Gastroesophageal sphincter (tissue), 4 donors: ENCODE data around the gene OR51A7. TPM values are rescaled to one million over a fixed set of nuclear protein-coding genes. Genes with fewer than 3 reads are reported as not detected.
"Not testable (repeated sequence)": the region's sequence is repeated elsewhere in the genome, so short reads cannot be mapped to it uniquely, and the experiment has no call there.

ENCODE experiments used
- ATAC-seq: fragments of 150-250 bp; one replicate; pipeline ENCODE4 v1.9.1; 2016; ENCODE audit warnings: mild to moderate bottlenecking, moderate library complexity
- H3K27ac ChIP-seq, 4 donors: fragments of 200-600 bp; sonication (generic) in 3 of 4; 1 replicate in 3 of 4; 2 replicates in 1 of 4; pipeline ENCODE4 v1.5.1; 2016 to 2019
- H3K27me3 ChIP-seq: fragments of 200-600 bp; sonication (generic); one replicate; pipeline ENCODE4 v1.5.1; 2019
- H3K36me3 ChIP-seq, 2 donors: fragments of 200-600 bp; sonication (generic); one replicate each; pipeline ENCODE4 v1.5.1; 2019; ENCODE audit warnings: control low read depth in 1 of 2
- H3K4me1 ChIP-seq, 3 donors: fragments of 200-600 bp; sonication (generic); 1 replicate in 2 of 3; 2 replicates in 1 of 3; pipeline ENCODE4 v1.5.1; 2016 to 2019; ENCODE audit warnings: control low read depth in 2 of 3
- H3K4me3 ChIP-seq, 2 donors: fragments of 200-600 bp; sonication (generic); one replicate each; pipeline ENCODE4 v1.5.1; 2019; ENCODE audit warnings: mild to moderate bottlenecking in 1 of 2, moderate library complexity in 1 of 2
- H3K9me3 ChIP-seq, 3 donors: fragments of 200-600 bp; sonication (generic); one replicate each; pipeline ENCODE4 v1.5.1; 2017 to 2019; ENCODE audit warnings: control low read depth in 2 of 3
- EP300 ChIP-seq: sonication (generic); formaldehyde crosslinking; IDR thresholded peaks from one replicate; pipeline ENCODE4 v1.6.1; 2017; ENCODE audit warnings: antibody characterized with exemption, mild to moderate bottlenecking
- POLR2A ChIP-seq, 2 donors: fragments of 450-650 bp; IDR thresholded peaks; one replicate each; pipeline ENCODE4 v1.6.1; 2017; ENCODE audit warnings: antibody characterized with exemption in 2 of 2, mild to moderate bottlenecking in 2 of 2, moderate library complexity in 1 of 2
- POLR2AphosphoS5 ChIP-seq: sonication (generic); formaldehyde crosslinking; IDR thresholded peaks from one replicate; pipeline ENCODE4 v1.6.1; 2017; ENCODE audit warnings: antibody characterized with exemption
- WGBS, 2 donors: methylation state at CpG; one replicate each; pipeline ENCODE4 v1.1.5; 2018; ENCODE audit warnings: low coverage in 1 of 2; 5-methylcytosine and 5-hydroxymethylcytosine counted together
- total RNA-seq, 4 donors: library from RNA; depleted of rRNA; stranded (reverse); fragments of >200 nt; gene quantifications; one replicate each; pipeline ENCODE4 v1.1.0, GENCODE V29; 2016
- TF ChIP-seq, protein P1 (sequence below), 4 experiments: fragments of 200-600 bp in 2 of 4; fragments of 450-650 bp in 2 of 4; sonication (generic) in 1 of 4; IDR thresholded peaks; one replicate each; pipeline ENCODE4 v1.5.1; 2017 to 2019; ENCODE audit warnings: antibody characterized with exemption in 4 of 4, mild to moderate bottlenecking in 2 of 4, moderate library complexity in 2 of 4

Gene OR51A7
- total RNA-seq, 4 donors from 2014 or later: not detected

DNA sequence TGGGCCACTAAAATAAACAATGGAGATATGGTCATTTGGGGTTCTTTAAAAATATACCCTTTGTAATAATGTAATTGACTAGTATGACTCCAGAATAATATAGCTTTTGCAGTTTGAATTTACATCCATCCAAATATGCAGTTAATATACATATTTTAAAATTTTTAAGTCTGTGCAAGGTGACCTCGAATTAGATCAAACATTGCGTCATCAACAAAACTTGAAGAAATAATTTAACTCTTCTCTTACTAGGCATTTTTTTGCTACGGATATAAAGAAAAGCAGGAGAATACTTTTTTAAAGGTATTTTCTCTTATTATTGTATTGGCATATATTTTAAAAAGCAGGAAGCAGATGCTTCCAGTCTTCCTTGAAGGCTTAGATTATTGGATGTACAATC lies 33.2 kb downstream of the OR51A7 start:
- Histone ChIP-seq H3K27me3 (no peaks in the 10 kb centered on the region), H3K9me3 (no peaks in the 10 kb centered on the region), H3K4me3 (no peak overlapping the region), H3K27ac (no peak overlapping the region), H3K36me3 (no peaks in the 10 kb centered on the region), H3K4me1 (no peaks in the 10 kb centered on the region)
- TF ChIP-seq EP300: no peak
- TF ChIP-seq, protein P1, sequence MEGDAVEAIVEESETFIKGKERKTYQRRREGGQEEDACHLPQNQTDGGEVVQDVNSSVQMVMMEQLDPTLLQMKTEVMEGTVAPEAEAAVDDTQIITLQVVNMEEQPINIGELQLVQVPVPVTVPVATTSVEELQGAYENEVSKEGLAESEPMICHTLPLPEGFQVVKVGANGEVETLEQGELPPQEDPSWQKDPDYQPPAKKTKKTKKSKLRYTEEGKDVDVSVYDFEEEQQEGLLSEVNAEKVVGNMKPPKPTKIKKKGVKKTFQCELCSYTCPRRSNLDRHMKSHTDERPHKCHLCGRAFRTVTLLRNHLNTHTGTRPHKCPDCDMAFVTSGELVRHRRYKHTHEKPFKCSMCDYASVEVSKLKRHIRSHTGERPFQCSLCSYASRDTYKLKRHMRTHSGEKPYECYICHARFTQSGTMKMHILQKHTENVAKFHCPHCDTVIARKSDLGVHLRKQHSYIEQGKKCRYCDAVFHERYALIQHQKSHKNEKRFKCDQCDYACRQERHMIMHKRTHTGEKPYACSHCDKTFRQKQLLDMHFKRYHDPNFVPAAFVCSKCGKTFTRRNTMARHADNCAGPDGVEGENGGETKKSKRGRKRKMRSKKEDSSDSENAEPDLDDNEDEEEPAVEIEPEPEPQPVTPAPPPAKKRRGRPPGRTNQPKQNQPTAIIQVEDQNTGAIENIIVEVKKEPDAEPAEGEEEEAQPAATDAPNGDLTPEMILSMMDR (IDR thresholded peaks at IDR 0.05): no peak
- no peak for TF ChIP-seq POLR2A (IDR thresholded peaks at IDR 0.05)
- WGBS, 2 donors: 73 to 74% methylated on average over 3 of the region's 3 CpGs
- no peak for ATAC-seq

DNA sequence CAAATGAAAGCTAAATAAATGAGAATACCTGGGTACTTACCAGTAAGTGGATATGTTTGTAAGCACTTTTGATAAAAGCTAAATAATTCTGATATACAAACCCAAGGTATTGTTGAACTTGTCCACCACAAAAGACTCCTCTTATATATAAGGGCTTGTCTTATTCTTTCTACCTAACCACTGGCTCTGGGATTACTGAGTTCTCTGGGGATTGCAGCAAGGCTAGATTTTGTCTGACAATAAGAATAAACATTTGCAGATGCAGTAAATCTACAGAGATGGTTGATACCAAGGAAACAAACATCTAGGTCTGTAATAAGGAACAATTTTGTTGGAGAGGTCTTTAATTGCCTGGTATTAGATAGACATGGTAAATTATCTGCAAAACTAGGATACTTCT lies 43.9 kb downstream of the OR51A7 start, which contains the start of gene OR51A4:
OR51A4 (minus strand) TSS at position 101 of the 400 bp plus-strand sequence. CDS start 505 bp downstream, outside the sequence.
- no peaks in the 10 kb centered on the region for H3K9me3 ChIP-seq
- H3K36me3 ChIP-seq: no peaks in the 10 kb centered on the region
- H3K27ac ChIP-seq: no peak within 1 kb of the TSS
- no peaks in the 10 kb centered on the region for H3K4me1 ChIP-seq
- no peak within 1 kb of the TSS for H3K4me3 ChIP-seq
- TF ChIP-seq POLR2AphosphoS5: no peak
- no peak for TF ChIP-seq EP300
- TF ChIP-seq POLR2A (IDR thresholded peaks at IDR 0.05): no peak
- TF ChIP-seq, protein P1 (IDR thresholded peaks at IDR 0.05): no peak
- no peak for ATAC-seq
- H3K27me3 ChIP-seq: no peaks in the 10 kb centered on the region

DNA sequence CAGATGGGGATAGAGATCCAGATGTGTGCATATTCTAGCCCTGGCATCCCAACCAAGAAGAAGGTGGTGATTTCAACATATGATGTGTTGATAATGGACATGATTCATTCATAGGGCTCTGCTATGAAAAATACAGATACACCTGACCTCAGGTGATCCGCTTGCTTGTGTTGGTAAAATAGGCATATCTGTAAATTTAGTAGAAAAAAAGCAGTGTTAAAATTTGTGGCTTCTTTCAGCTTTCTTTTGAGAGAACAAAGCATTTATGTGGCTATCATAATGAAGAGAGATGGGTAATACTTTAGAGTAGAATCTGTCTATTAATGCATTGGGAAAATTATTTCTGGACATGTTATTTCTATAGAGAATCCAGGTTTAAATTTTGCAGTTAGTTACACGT lies 52.0 kb downstream of the OR51A7 start, which contains the start of gene OR51A2:
OR51A2 (minus strand) TSS at position 101 of the 400 bp plus-strand sequence; CDS start at position 101, 0 bp downstream.
- H3K36me3 ChIP-seq, H3K4me1 ChIP-seq, H3K4me3 ChIP-seq, H3K27me3 ChIP-seq, ATAC-seq, H3K27ac ChIP-seq, H3K9me3 ChIP-seq: not testable (repeated sequence)
- 62 to 83% methylated on average over 2 of the region's 2 CpGs for WGBS, 2 donors

DNA sequence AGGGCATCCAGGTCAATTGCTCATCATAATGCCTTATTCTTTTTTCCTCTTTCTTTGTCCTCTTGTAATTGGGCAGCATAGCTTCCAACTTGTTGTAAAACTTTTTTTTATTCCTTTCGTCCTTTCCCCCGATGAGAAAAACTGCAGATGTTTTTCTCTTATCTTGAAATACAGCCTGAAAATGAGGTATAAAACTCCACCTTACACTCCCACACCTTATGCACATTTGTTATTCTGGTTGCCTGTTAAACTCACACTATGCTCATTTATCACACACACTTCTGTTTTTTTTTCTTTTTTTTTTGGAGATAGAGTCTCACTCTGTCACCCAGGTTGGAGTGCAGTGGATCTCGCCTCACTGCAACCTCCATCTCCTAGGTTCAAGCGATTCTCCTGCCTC lies 53.8 kb downstream of the OR51A7 start:
- no peak overlapping the region for H3K4me3 ChIP-seq
- no peak for ATAC-seq
- no peaks in the 10 kb centered on the region for H3K36me3 ChIP-seq
- 74 to 80% methylated on average over 4 of the region's 4 CpGs for WGBS, 2 donors
- H3K9me3 ChIP-seq: no peaks in the 10 kb centered on the region
- H3K27me3 ChIP-seq: no peaks in the 10 kb centered on the region
- TF ChIP-seq, protein P1 (IDR thresholded peaks at IDR 0.05): no peak
- TF ChIP-seq POLR2A (IDR thresholded peaks at IDR 0.05) (no peak), EP300 (no peak), POLR2AphosphoS5 (no peak)
- H3K27ac ChIP-seq: no peak overlapping the region
- no peaks in the 10 kb centered on the region for H3K4me1 ChIP-seq

Other genes starting within 250 kb of the OR51A7 start
- 1 to 10 TPM in 1 of 4 donors, under 1 TPM in 2, not detected in 1; 0.67 to 2.5 (median 0.94) TPM for gene OR51E2, start 205.9 kb upstream of the OR51A7 start, total RNA-seq
- gene MMP26, start 199.0 kb upstream of the OR51A7 start, total RNA-seq: not detected
- not detected for gene OR51F1, start 133.8 kb upstream of the OR51A7 start, total RNA-seq
- not detected for gene OR52R1, start 99.4 kb upstream of the OR51A7 start, total RNA-seq
- not detected for gene OR51F2, start 82.5 kb upstream of the OR51A7 start, total RNA-seq
- gene OR51S1, start 54.6 kb upstream of the OR51A7 start, total RNA-seq: not detected
- gene OR51T1, start 21.9 kb upstream of the OR51A7 start, total RNA-seq: not detected
- gene OR51G2, start 15.6 kb downstream of the OR51A7 start, total RNA-seq: not detected
- not detected for gene OR51G1, start 20.6 kb downstream of the OR51A7 start, total RNA-seq
- not detected for gene OR51A4, start 43.8 kb downstream of the OR51A7 start, total RNA-seq
- gene OR51A2, start 51.9 kb downstream of the OR51A7 start, total RNA-seq: not detected
- under 1 TPM in 1 of 4 donors, not detected in 3; 0.31 TPM for gene OR51L1, start 91.1 kb downstream of the OR51A7 start, total RNA-seq
- not detected for gene OR52J3, start 142.7 kb downstream of the OR51A7 start, total RNA-seq
- gene OR52E2, start 155.8 kb downstream of the OR51A7 start, total RNA-seq: not detected
- gene OR52E1, start 165.8 kb downstream of the OR51A7 start, total RNA-seq: not detected
- under 1 TPM in 1 of 4 donors, not detected in 3; 0.12 TPM for gene OR52A5, start 234.6 kb downstream of the OR51A7 start, total RNA-seq